Spinal cord (tissue), 10 donors: ENCODE data around the gene BCAT1. TPM values are rescaled to one million over a fixed set of nuclear protein-coding genes. Genes with fewer than 3 reads are reported as not detected.

Experiments used
- DNase-seq, 6 donors: peaks; one replicate each; pipeline versions ENCODE4 v3.0.0 to v3.0.0-alpha.2; 2013 to 2015; ENCODE audit warnings: low spot score in 6 of 6, low read depth in 4 of 6
- H3K27ac ChIP-seq: one replicate; pipeline ENCODE4 v1.5.1; 2013; ENCODE audit warnings: low read depth, low read length, control low read depth
- H3K27me3 ChIP-seq: one replicate; pipeline ENCODE4 v1.6.1; 2013; ENCODE audit warnings: low read length; ENCODE audit not compliant: control insufficient read depth, insufficient read depth
- H3K36me3 ChIP-seq: one replicate; pipeline ENCODE4 v1.6.1; 2013; ENCODE audit warnings: low read length; ENCODE audit not compliant: control insufficient read depth, insufficient read depth
- H3K4me1 ChIP-seq: one replicate; pipeline ENCODE4 v1.6.1; 2013; ENCODE audit warnings: low read length; ENCODE audit not compliant: control insufficient read depth, insufficient read depth
- H3K4me3 ChIP-seq: one replicate; pipeline ENCODE4 v1.5.1; 2013; ENCODE audit warnings: low read depth, low read length, control low read depth
- H3K9me3 ChIP-seq: one replicate; pipeline ENCODE4 v1.6.1; 2013; ENCODE audit warnings: low read length; ENCODE audit not compliant: control insufficient read depth, insufficient read depth
- WGBS: methylation state at CpG from one replicate; pipeline ENCODE4 v1.1.5; 2013; ENCODE audit warnings: missing lambda C conversion rate; ENCODE audit not compliant: insufficient coverage; 5-methylcytosine and 5-hydroxymethylcytosine counted together
- polyA plus RNA-seq, 2 donors: library from polyadenylated mRNA; unstranded; fragments of 120-200 nt; gene quantifications; one replicate each; pipeline ENCODE4 v1.2.1, GENCODE V29; 2013; ENCODE audit not compliant: insufficient read length in 2 of 2
- total RNA-seq, 2 donors: library from RNA; depleted of rRNA in 1 of 2; stranded (reverse); fragments of 120-200 nt in 1 of 2; fragments of >200 nt in 1 of 2; gene quantifications; one replicate each; pipeline versions ENCODE4 v1.2.3 to v1.2.4, GENCODE V29; 2013 to 2014
- donor health status: healthy.

The BCAT1 gene
- total and polyA plus RNA-seq, 4 donors: 15.6 to 51.6 (median 29.1) TPM

DNA sequence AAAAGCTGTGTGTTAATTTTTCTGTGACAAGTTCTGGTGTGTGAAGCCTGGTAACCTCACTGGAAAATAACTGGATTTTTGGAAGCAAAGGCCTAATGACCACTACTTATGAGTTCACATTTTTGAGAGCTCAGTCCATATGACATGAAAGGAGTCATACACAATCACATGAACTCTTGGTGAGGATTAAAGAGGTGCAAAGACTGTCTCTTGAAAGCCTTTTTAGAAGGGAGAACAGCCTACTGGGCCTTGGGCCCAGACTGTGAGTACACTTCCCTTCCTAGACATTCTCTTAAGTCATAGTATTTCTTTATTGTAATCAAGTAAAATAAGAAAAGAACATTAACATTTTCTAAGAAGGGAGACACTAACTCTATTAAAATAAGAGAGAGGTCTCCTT lies 176.1 kb downstream of the BCAT1 start:
- no peaks in the 10 kb centered on the region for H3K36me3 ChIP-seq
- no peaks in the 10 kb centered on the region for H3K27me3 ChIP-seq
- no peaks in the 10 kb centered on the region for H3K4me1 ChIP-seq
- DNase-seq: no peak
- no peak overlapping the region for H3K4me3 ChIP-seq
- H3K9me3 ChIP-seq: peaks cover 2% of the 10 kb centered on the region
- no peak overlapping the region for H3K27ac ChIP-seq

DNA sequence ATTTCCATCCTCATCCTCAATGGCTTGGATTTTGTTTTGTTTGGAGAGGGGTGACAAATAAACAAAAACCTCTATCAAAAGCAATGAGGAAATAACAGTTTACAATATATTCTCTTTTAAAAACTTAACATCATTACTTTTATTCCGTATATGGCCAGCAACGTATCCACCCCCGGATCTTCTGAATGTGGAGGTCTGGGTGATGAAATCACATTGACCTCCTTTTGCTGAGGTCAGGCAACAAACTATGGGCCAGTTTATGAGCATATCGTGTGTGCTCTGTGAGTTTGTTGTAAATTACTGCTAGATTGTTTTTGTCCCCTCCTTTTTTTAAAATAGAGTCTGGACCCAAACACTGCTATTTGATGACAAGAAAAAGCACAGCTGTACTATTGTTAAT lies 178.1 kb downstream of the BCAT1 start:
- H3K36me3 ChIP-seq: no peaks in the 10 kb centered on the region
- no peaks in the 10 kb centered on the region for H3K4me1 ChIP-seq
- no CpG with 5 or more reads among the region's 4 CpGs for WGBS
- no peak overlapping the region for H3K27ac ChIP-seq
- no peaks in the 10 kb centered on the region for H3K27me3 ChIP-seq
- H3K9me3 ChIP-seq: peaks cover 4% of the 10 kb centered on the region
- H3K4me3 ChIP-seq: no peak overlapping the region
- DNase-seq: no peak

DNA sequence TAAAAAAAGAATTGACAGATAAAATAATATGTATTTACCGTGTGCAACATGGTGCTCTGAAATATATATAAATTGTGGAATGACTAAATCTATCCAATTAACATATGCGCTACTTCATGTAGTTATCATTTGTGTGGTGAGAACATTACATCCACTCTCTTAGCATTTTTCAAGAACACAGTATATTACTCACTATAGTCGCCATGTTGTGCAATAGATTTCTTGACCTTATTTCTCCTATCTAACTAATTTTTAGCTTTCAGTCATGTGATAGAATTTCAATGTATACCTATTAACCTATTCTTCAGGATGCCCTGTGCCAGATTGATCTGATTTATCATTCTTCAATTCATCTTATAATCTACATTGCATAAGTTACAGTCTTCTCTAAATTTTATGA lies 178.6 kb downstream of the BCAT1 start:
- H3K27me3 ChIP-seq: no peaks in the 10 kb centered on the region
- WGBS: no CpG with 5 or more reads among the region's 3 CpGs
- no peak overlapping the region for H3K4me3 ChIP-seq
- no peak for DNase-seq
- no peak overlapping the region for H3K27ac ChIP-seq
- no peaks in the 10 kb centered on the region for H3K4me1 ChIP-seq
- no peaks in the 10 kb centered on the region for H3K36me3 ChIP-seq
- H3K9me3 ChIP-seq: peaks cover 4% of the 10 kb centered on the region

DNA sequence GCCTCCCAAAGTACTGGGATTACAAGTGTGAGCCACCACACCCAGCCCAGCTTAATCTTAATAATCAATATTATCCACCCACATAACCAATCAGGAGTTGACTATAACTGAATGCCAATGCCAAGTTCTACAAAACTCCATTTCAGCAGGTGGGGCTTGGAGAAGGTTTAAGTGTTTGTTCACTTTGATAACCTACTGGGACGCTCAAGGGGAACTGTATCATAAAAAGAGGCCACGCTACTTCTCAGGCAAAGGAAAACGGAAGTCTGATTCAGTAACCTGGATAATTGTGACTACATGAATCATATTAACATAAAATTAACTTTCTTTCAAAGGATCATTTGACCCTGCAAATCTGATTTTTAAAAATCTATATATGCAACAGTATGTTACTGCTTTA lies 179.2 kb downstream of the BCAT1 start:
- WGBS: no CpG with 5 or more reads among the region's 3 CpGs
- peaks cover 4% of the 10 kb centered on the region for H3K9me3 ChIP-seq
- H3K36me3 ChIP-seq: no peaks in the 10 kb centered on the region
- H3K27me3 ChIP-seq: no peaks in the 10 kb centered on the region
- no peak overlapping the region for H3K4me3 ChIP-seq
- DNase-seq: no peak
- no peak overlapping the region for H3K27ac ChIP-seq
- H3K4me1 ChIP-seq: no peaks in the 10 kb centered on the region

DNA sequence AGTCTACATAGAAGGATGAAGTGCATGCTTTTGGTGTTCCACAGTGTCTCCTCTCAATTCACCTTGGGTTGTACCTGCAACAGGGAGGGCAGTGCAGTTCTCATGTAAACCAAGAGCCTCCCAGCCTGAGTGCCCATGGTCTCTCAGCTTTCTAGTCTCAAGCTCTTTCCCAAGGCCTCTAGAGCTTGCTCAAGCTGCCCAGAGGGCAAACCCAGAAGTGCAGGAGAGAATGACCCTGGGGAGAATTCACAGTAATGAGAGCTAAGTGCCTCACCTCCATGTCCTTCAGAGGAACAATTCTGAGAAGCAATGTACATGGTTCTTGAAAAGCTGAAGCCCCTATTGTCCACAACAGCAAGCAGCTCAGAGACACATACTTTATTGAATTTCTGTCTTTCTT lies 180.5 kb downstream of the BCAT1 start:
- DNase-seq: no peak
- H3K9me3 ChIP-seq: peaks cover 4% of the 10 kb centered on the region
- no peaks in the 10 kb centered on the region for H3K4me1 ChIP-seq
- no peaks in the 10 kb centered on the region for H3K27me3 ChIP-seq
- no peak overlapping the region for H3K4me3 ChIP-seq
- H3K27ac ChIP-seq: no peak overlapping the region
- H3K36me3 ChIP-seq: no peaks in the 10 kb centered on the region

DNA sequence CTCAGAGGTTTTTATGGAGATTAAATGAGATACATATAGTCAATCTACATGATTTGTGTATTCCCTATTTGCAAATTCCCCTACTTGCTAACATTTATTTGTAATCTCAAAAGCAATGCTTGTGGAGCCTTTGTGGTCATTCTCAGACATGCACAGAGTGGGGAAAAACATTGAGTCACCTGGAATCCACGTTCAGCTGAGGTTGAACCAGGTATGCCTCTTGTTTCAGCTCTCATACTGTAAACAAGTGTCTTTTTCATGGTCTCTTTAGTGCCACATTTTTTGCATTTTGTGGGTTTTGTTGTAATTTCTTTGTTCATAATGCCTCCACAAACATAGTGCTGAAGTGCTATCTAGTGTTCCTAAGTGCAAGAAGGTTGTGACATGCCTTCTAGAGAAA lies 181.9 kb downstream of the BCAT1 start:
- H3K4me1 ChIP-seq: no peaks in the 10 kb centered on the region
- WGBS: 83% methylated on average over 1 of the region's 1 CpG

DNA sequence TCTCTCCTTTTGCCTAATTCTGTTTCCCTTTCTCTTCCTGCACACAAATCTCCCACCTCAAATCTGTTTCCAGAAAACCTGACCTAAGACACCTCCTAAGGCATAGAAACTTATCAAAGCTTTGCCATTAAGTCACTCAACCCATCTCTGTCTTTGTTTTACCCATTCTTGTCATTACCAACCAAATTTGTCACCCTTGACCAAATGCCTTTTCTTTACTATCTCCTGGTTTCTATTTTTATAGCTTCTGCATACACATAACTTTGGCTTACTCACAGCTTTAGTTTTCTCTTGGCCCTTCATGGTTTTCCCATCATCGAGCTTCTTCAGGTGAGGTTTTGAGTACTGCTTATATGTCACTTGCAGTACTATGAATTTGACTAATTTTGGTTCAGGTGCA lies 184.2 kb downstream of the BCAT1 start:
- Histone ChIP-seq H3K27ac (no peak overlapping the region), H3K9me3 (peaks cover 4% of the 10 kb centered on the region), H3K27me3 (no peaks in the 10 kb centered on the region), H3K4me3 (no peak overlapping the region), H3K36me3 (no peaks in the 10 kb centered on the region), H3K4me1 (no peaks in the 10 kb centered on the region)
- DNase-seq: no peak
- WGBS: no CpG with 5 or more reads among the region's 1 CpG

More for the DNA sequence above, 181.9 kb downstream of the BCAT1 start:
- Histone ChIP-seq H3K4me3 (no peak overlapping the region), H3K36me3 (no peaks in the 10 kb centered on the region), H3K27me3 (no peaks in the 10 kb centered on the region), H3K27ac (no peak overlapping the region), H3K9me3 (peaks cover 4% of the 10 kb centered on the region)
- DNase-seq: no peak

DNA sequence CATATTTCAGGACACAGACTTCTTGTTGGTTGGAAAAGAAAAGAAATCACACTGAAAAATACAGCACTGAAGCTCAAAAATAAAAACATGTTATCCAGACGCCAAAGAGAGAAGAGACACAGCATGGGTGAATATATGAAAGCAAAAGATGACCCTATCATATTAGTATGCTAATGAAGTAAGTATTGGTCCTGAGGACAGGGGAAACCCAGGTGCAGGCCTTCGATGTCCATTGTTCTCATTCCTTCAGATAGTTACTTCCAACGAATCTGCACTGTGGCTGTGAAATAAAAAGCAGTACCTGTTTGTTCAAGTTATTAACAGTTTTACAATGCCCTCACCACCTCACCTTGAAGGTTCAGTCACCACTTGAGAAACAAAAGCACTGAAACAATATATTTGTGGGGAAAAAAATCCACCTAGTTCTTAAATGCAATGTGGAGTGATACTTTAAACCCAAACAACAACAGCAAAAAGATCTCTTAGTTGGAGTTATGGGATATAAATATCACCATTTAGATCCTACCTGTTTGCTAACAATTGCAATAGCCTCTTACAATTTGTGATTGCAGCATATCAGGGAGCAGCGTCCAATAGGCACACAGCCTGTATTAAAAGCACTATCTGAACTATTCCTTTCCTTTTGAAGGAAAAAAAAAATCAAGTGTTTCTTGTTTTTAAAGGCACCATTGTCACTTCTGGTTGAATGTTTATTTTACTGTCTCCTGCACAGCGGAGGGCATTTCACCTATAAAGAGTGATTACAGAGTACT lies 188.1 kb downstream of the BCAT1 start:
- WGBS: no CpG with 5 or more reads among the region's 5 CpGs
- no peak overlapping the region for H3K4me3 ChIP-seq

DNA sequence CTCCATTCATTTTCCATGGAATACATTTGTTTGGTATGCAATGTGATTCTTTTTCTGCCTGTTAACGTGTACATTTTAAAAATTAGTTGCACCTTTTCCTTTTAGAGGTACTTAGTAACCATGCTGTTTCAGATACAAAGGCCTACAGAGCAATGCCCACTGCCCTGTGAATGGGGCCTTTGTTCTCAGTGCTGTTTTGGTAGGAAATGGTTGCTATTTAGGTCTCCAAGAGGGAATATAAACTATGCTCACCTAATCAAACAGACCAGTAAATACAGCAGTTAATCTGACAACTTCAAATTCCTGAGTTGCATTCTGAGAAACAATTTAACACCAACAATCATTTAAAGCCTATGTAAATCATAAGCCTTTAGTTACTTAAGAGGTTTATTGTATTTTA lies 188.7 kb downstream of the BCAT1 start:
- WGBS: no CpG with 5 or more reads among the region's 1 CpG
- peak overlapping the region; percentile 50 for H3K27ac ChIP-seq
- DNase-seq: peak in 3 of 6 donors; percentile 50 to 78 (median 74)
- H3K27me3 ChIP-seq: no peaks in the 10 kb centered on the region
- no peaks in the 10 kb centered on the region for H3K9me3 ChIP-seq
- H3K4me3 ChIP-seq: no peak overlapping the region
- H3K36me3 ChIP-seq: no peaks in the 10 kb centered on the region
- no peaks in the 10 kb centered on the region for H3K4me1 ChIP-seq

More for the DNA sequence above, 188.1 kb downstream of the BCAT1 start:
- H3K9me3 ChIP-seq: no peaks in the 10 kb centered on the region
- H3K4me1 ChIP-seq: no peaks in the 10 kb centered on the region
- no peak for DNase-seq
- peak overlapping the region; percentile 50 for H3K27ac ChIP-seq
- no peaks in the 10 kb centered on the region for H3K27me3 ChIP-seq
- H3K36me3 ChIP-seq: no peaks in the 10 kb centered on the region
